T-helper 17 cell (primary cell): ENCODE results near the gene LARGE1. TPM values are rescaled to one million over a fixed set of nuclear protein-coding genes. Genes with fewer than 3 reads are reported as not detected.

Experiments
- ATAC-seq: fragments of 150-1000 bp; cut with Tn5 transposase; 2 replicates; pipeline ENCODE4 v1.10.0; 2021; ENCODE audit warnings: mild to moderate bottlenecking, moderate library complexity
- DNase-seq, 3 donors: peaks; one replicate each; pipeline versions ENCODE4 v3.0.0 to v3.0.0-alpha.2; 2020 to 2021
- H3K9me3 ChIP-seq: one replicate; pipeline ENCODE4 v1.7.0; 2013; ENCODE audit warnings: low read length, mild to moderate bottlenecking; ENCODE audit not compliant: control insufficient read depth, poor library complexity, severe bottlenecking
- H3K27ac Mint-ChIP-seq: one replicate; pipeline ENCODE4 v1.8.0; 2022; ENCODE audit warnings: mild to moderate bottlenecking, moderate library complexity, mixed read lengths
- H3K27me3 Mint-ChIP-seq: one replicate; pipeline ENCODE4 v1.8.0; 2022; ENCODE audit warnings: mixed read lengths
- H3K36me3 Mint-ChIP-seq: one replicate; pipeline ENCODE4 v1.8.0; 2022; ENCODE audit warnings: low read depth, mixed read lengths
- H3K4me1 Mint-ChIP-seq: one replicate; pipeline ENCODE4 v1.8.0; 2022; ENCODE audit warnings: mild to moderate bottlenecking, mixed read lengths
- H3K4me3 Mint-ChIP-seq: one replicate; pipeline ENCODE4 v1.8.0; 2022; ENCODE audit warnings: mild to moderate bottlenecking, moderate library complexity, mixed read lengths
- total RNA-seq, 4 donors: library from RNA in 2 of 4; stranded (reverse) in 2 of 4; gene quantifications; one replicate each; pipeline ENCODE4 v1.2.3 and lab custom pipeline; 2022 to 2026

The LARGE1 gene
- total RNA-seq, 2 donors from 2014 or later = 2.1 to 7.0 TPM

GRCh38 chr22:33889748-33890147 lies 30.5 kb downstream of the LARGE1 start:
- no peaks in the 10 kb centered on the region for H3K9me3 ChIP-seq
- H3K36me3 Mint-ChIP-seq = no peaks in the 10 kb centered on the region
- no peak for ATAC-seq
- no peak for DNase-seq
- no peak overlapping the region for H3K4me3 Mint-ChIP-seq
- no peaks in the 10 kb centered on the region for H3K4me1 Mint-ChIP-seq
- no peaks in the 10 kb centered on the region for H3K27me3 Mint-ChIP-seq
- H3K27ac Mint-ChIP-seq = no peak overlapping the region

GRCh38 chr22:33888821-33889220 lies 31.5 kb downstream of the LARGE1 start:
- no peaks in the 10 kb centered on the region for H3K9me3 ChIP-seq
- Mint-ChIP-seq H3K36me3 (no peaks in the 10 kb centered on the region), H3K4me3 (no peak overlapping the region), H3K27me3 (peaks cover 5% of the 10 kb centered on the region), H3K4me1 (no peaks in the 10 kb centered on the region), H3K27ac (no peak overlapping the region)
- DNase-seq (no peak), ATAC-seq (no peak)

- H3K4me3 Mint-ChIP-seq = no peak overlapping the region
- no peak overlapping the region for H3K27ac Mint-ChIP-seq
- no peaks in the 10 kb centered on the region for H3K36me3 Mint-ChIP-seq
- H3K27me3 Mint-ChIP-seq = peaks cover 6% of the 10 kb centered on the region
- DNase-seq = no peak
- no peak for ATAC-seq
- H3K4me1 Mint-ChIP-seq = no peaks in the 10 kb centered on the region
- no peaks in the 10 kb centered on the region for H3K9me3 ChIP-seq
These were observed 33.1 kb downstream of the LARGE1 start for GRCh38 chr22:33887173-33887572.

- H3K9me3 ChIP-seq = no peaks in the 10 kb centered on the region
- Mint-ChIP-seq H3K27ac (no peak overlapping the region), H3K27me3 (peaks cover 6% of the 10 kb centered on the region), H3K4me3 (no peak overlapping the region), H3K36me3 (no peaks in the 10 kb centered on the region), H3K4me1 (no peaks in the 10 kb centered on the region)
- DNase-seq = no peak
- ATAC-seq = no peak
These were observed 33.6 kb downstream of the LARGE1 start for GRCh38 chr22:33886696-33887095.

- ATAC-seq = no peak
- no peak for DNase-seq
- Mint-ChIP-seq H3K4me3 (no peak overlapping the region), H3K4me1 (no peaks in the 10 kb centered on the region), H3K27me3 (peaks cover 11% of the 10 kb centered on the region), H3K27ac (no peak overlapping the region), H3K36me3 (no peaks in the 10 kb centered on the region)
- H3K9me3 ChIP-seq = no peaks in the 10 kb centered on the region
These were observed 35.4 kb downstream of the LARGE1 start for GRCh38 chr22:33884829-33885228.

- no peak for ATAC-seq
- Mint-ChIP-seq H3K4me1 (no peaks in the 10 kb centered on the region), H3K36me3 (no peaks in the 10 kb centered on the region), H3K27ac (no peak overlapping the region), H3K27me3 (peaks cover 11% of the 10 kb centered on the region), H3K4me3 (no peak overlapping the region)
- H3K9me3 ChIP-seq = no peaks in the 10 kb centered on the region
- no peak for DNase-seq
These were observed 36.1 kb downstream of the LARGE1 start for GRCh38 chr22:33883961-33884808.

- Mint-ChIP-seq H3K4me1 (no peaks in the 10 kb centered on the region), H3K36me3 (no peaks in the 10 kb centered on the region), H3K27ac (no peak overlapping the region), H3K27me3 (peaks cover 11% of the 10 kb centered on the region), H3K4me3 (no peak overlapping the region)
- DNase-seq (no peak), ATAC-seq (no peak)
- H3K9me3 ChIP-seq = no peaks in the 10 kb centered on the region
These were observed 36.7 kb downstream of the LARGE1 start for GRCh38 chr22:33883561-33883960.

- H3K9me3 ChIP-seq = no peaks in the 10 kb centered on the region
- no peak overlapping the region for H3K27ac Mint-ChIP-seq
- no peak overlapping the region for H3K4me3 Mint-ChIP-seq
- no peak for ATAC-seq
- H3K4me1 Mint-ChIP-seq = no peaks in the 10 kb centered on the region
- H3K27me3 Mint-ChIP-seq = peaks cover 11% of the 10 kb centered on the region
- H3K36me3 Mint-ChIP-seq = no peaks in the 10 kb centered on the region
- no peak for DNase-seq
These were observed 37.3 kb downstream of the LARGE1 start for GRCh38 chr22:33882991-33883390.

- no peaks in the 10 kb centered on the region for H3K36me3 Mint-ChIP-seq
- no peak for DNase-seq
- no peak overlapping the region for H3K27ac Mint-ChIP-seq
- no peak overlapping the region for H3K4me3 Mint-ChIP-seq
- no peaks in the 10 kb centered on the region for H3K9me3 ChIP-seq
- peaks cover 11% of the 10 kb centered on the region for H3K27me3 Mint-ChIP-seq
- H3K4me1 Mint-ChIP-seq = peaks cover 2% of the 10 kb centered on the region
- ATAC-seq = no peak
These were observed 39.3 kb downstream of the LARGE1 start for GRCh38 chr22:33880986-33881385.

GRCh38 chr22:33879796-33880195 lies 40.5 kb downstream of the LARGE1 start:
- no peak for ATAC-seq
- Mint-ChIP-seq H3K4me3 (no peak overlapping the region), H3K27me3 (peaks cover 11% of the 10 kb centered on the region), H3K36me3 (no peaks in the 10 kb centered on the region), H3K27ac (no peak overlapping the region), H3K4me1 (peaks cover 2% of the 10 kb centered on the region)
- DNase-seq = no peak
- H3K9me3 ChIP-seq = no peaks in the 10 kb centered on the region

- H3K36me3 Mint-ChIP-seq = peaks cover 2% of the 10 kb centered on the region
- H3K9me3 ChIP-seq = no peaks in the 10 kb centered on the region
- no peak overlapping the region for H3K27ac Mint-ChIP-seq
- H3K4me1 Mint-ChIP-seq = peaks cover 5% of the 10 kb centered on the region
- ATAC-seq = no peak
- no peak overlapping the region for H3K4me3 Mint-ChIP-seq
- no peak for DNase-seq
- no peaks in the 10 kb centered on the region for H3K27me3 Mint-ChIP-seq
These were observed 45.0 kb downstream of the LARGE1 start for GRCh38 chr22:33875316-33875715.

- ATAC-seq (no peak), DNase-seq (no peak)
- Mint-ChIP-seq H3K27ac (no peak overlapping the region), H3K36me3 (peaks cover 2% of the 10 kb centered on the region), H3K27me3 (no peaks in the 10 kb centered on the region), H3K4me3 (no peak overlapping the region), H3K4me1 (peaks cover 5% of the 10 kb centered on the region)
- H3K9me3 ChIP-seq = no peaks in the 10 kb centered on the region
These were observed 46.1 kb downstream of the LARGE1 start for GRCh38 chr22:33874206-33874605.

- H3K9me3 ChIP-seq = no peaks in the 10 kb centered on the region
- DNase-seq (no peak), ATAC-seq (no peak)
- Mint-ChIP-seq H3K27ac (no peak overlapping the region), H3K4me1 (peaks cover 5% of the 10 kb centered on the region), H3K4me3 (no peak overlapping the region), H3K27me3 (no peaks in the 10 kb centered on the region), H3K36me3 (peaks cover 2% of the 10 kb centered on the region)
These were observed 46.6 kb downstream of the LARGE1 start for GRCh38 chr22:33873666-33874065.

- Mint-ChIP-seq H3K27ac (no peak overlapping the region), H3K4me3 (no peak overlapping the region), H3K4me1 (peaks cover 5% of the 10 kb centered on the region), H3K36me3 (peaks cover 2% of the 10 kb centered on the region), H3K27me3 (no peaks in the 10 kb centered on the region)
- DNase-seq (no peak), ATAC-seq (no peak)
- H3K9me3 ChIP-seq = no peaks in the 10 kb centered on the region
These were observed 47.1 kb downstream of the LARGE1 start for GRCh38 chr22:33873186-33873585.
